Right atrium auricular region (tissue), 2 donors: ENCODE data around the gene SLIT3. TPM values are rescaled to one million over a fixed set of nuclear protein-coding genes. Genes with fewer than 3 reads are reported as not detected.
A peak's percentile ranks its signal among the peaks of the same experiment; 100 is the strongest.

Experiments used
- DNase-seq: peaks from one replicate; pipeline ENCODE4 v3.0.0-alpha.2; 2019; ENCODE audit warnings: low spot score
- H3K27ac ChIP-seq, 2 donors: fragments of 200-600 bp; sonication (generic); 1 replicate in 1 of 2; 2 replicates in 1 of 2; pipeline ENCODE4 v1.5.1; 2016 to 2019
- H3K27me3 ChIP-seq, 2 donors: fragments of 200-600 bp; sonication (generic); one replicate each; pipeline versions ENCODE4 v1.5.1 to v1.6.0; 2017 to 2019
- H3K36me3 ChIP-seq: fragments of 200-600 bp; sonication (generic); one replicate; pipeline ENCODE4 v1.5.1; 2016
- H3K4me1 ChIP-seq, 2 donors: fragments of 200-600 bp; sonication (generic); one replicate each; pipeline versions ENCODE4 v1.5.1 to v1.6.0; 2017 to 2019
- H3K4me3 ChIP-seq, 2 donors: fragments of 200-600 bp; sonication (generic); 1 replicate in 1 of 2; 2 replicates in 1 of 2; pipeline ENCODE4 v1.5.1; 2017 to 2019; ENCODE audit warnings: mild to moderate bottlenecking in 1 of 2, moderate library complexity in 1 of 2
- H3K9me3 ChIP-seq, 2 donors: fragments of 200-600 bp; sonication (generic); one replicate each; pipeline ENCODE4 v1.5.1; 2019
- CTCF ChIP-seq, 2 donors: fragments of 200-600 bp; sonication (generic); IDR thresholded peaks; one replicate each; pipeline ENCODE4 v1.5.1; 2019; ENCODE audit warnings: antibody characterized with exemption in 2 of 2
- total RNA-seq, 2 donors: library from RNA; depleted of rRNA; stranded (reverse); fragments of >200 nt; gene quantifications; one replicate each; pipeline ENCODE4 v1.1.0, GENCODE V29; 2016

Gene SLIT3
- total RNA-seq, 2 donors from 2014 or later: 66.1 to 85.8 TPM

- no peak for TF ChIP-seq CTCF (IDR thresholded peaks at IDR 0.05)
- no peaks in the 10 kb centered on the region for H3K9me3 ChIP-seq
Observed at GRCh38 chr5:169011451-169011850, 289.5 kb downstream of the SLIT3 start.

GRCh38 chr5:169011009-169011408 lies 289.9 kb downstream of the SLIT3 start:
- Histone ChIP-seq H3K4me1 (peaks cover 0 to 24% of the 10 kb centered on the region in 2 donors), H3K27ac (peak overlapping the region in 1 of 2 donors; percentile 15), H3K4me3 (no peak overlapping the region), H3K36me3 (no peaks in the 10 kb centered on the region), H3K27me3 (no peaks in the 10 kb centered on the region), H3K9me3 (no peaks in the 10 kb centered on the region)
- DNase-seq: no peak
- no peak for TF ChIP-seq CTCF (IDR thresholded peaks at IDR 0.05)

More at GRCh38 chr5:169011451-169011850, 289.5 kb downstream of the SLIT3 start:
- Histone ChIP-seq H3K27me3 (no peaks in the 10 kb centered on the region), H3K36me3 (no peaks in the 10 kb centered on the region), H3K4me1 (peaks cover 0 to 24% of the 10 kb centered on the region in 2 donors), H3K4me3 (no peak overlapping the region), H3K27ac (no peak overlapping the region)
- DNase-seq: no peak

- Histone ChIP-seq H3K4me3 (no peak overlapping the region), H3K27me3 (no peaks in the 10 kb centered on the region), H3K9me3 (no peaks in the 10 kb centered on the region), H3K36me3 (no peaks in the 10 kb centered on the region), H3K4me1 (peaks cover 0 to 31% of the 10 kb centered on the region in 2 donors), H3K27ac (peak overlapping the region in 1 of 2 donors; percentile 8)
- TF ChIP-seq CTCF (IDR thresholded peaks at IDR 0.05): no peak
- DNase-seq: no peak
Observed at GRCh38 chr5:169009123-169009522, 291.8 kb downstream of the SLIT3 start.

DNA sequence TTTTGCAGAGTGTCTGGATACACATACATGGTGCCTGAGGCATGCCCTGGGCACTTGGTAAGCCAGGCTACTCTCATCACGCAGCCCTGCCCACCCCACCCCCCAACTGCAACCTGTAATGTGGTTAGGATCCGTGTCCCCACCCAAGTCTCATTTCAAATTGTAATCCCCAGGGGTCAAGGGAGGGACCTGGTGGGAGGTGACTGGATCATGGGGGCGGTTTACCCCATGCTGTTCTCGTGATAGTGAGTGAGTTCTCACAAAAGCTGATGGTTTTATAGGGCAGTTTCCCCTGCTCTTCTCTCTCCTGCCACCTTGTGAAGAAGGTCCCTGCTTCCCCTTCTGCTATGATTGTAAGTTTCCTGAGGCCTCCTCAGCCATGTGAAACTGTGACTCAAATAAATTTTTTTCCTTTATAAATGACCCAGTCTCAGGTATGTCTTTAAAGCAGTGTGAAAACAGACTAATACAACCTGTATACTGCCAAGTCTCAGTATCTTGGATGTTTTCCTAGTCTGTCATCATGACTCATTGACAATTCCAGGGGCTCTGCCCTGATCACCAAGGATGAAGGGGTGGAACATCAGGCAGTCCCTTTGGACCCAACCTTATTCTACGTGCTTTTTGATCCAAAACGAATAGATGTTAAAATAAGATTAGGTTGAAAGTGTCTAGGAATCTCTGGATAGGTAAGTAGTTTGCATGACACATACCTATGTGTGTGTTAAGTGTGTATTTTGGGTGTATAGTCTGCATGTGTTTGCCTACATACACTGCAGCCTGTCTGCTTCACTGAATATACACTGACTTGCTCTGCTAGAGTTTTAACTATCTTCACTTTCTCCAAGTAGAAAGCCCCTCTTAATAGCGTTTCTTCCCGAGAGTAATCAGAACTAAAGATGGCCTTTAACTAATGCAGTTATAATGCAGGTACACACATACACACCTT lies 293.8 kb downstream of the SLIT3 start:
- TF ChIP-seq CTCF (IDR thresholded peaks at IDR 0.05): no peak
- Histone ChIP-seq H3K27me3 (no peaks in the 10 kb centered on the region), H3K4me1 (peaks cover 0 to 38% of the 10 kb centered on the region in 2 donors)

DNA sequence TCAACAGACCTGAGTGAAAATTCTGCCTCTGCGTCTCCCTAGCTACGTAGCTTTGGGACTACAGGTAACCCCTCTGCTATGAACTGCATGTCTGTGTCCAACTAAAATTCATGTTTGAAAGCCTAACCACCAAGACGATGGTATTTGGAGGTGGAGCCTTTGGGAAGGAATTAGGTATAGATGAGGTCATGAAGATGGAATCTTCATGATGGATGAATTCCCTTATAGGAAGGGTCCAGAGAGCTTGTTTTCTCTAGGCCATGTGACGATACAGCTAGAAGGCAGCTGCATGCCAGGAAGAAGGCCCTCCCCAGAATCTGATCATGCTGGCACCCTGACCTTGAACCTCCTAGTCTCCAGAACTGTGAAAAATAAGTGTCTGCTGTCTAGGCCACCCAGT lies 296.4 kb downstream of the SLIT3 start:
- DNase-seq: no peak
- peak overlapping the region; percentile 45 to 58 for H3K27ac ChIP-seq
- no peaks in the 10 kb centered on the region for H3K27me3 ChIP-seq

More for the DNA sequence above, 293.8 kb downstream of the SLIT3 start:
- H3K4me3 ChIP-seq: no peak overlapping the region
- DNase-seq: no peak
- no peaks in the 10 kb centered on the region for H3K36me3 ChIP-seq
- no peak overlapping the region for H3K27ac ChIP-seq
- no peaks in the 10 kb centered on the region for H3K9me3 ChIP-seq

More for the DNA sequence above, 296.4 kb downstream of the SLIT3 start:
- Histone ChIP-seq H3K9me3 (no peaks in the 10 kb centered on the region), H3K4me3 (no peak overlapping the region), H3K4me1 (peaks cover 0 to 27% of the 10 kb centered on the region in 2 donors), H3K36me3 (no peaks in the 10 kb centered on the region)
- TF ChIP-seq CTCF (IDR thresholded peaks at IDR 0.05): no peak
